Measurements from ENCODE around the gene LIN28A. TPM values are rescaled to one million over a fixed set of nuclear protein-coding genes. Genes with fewer than 3 reads are reported as not detected.
"Not testable (repeated sequence)": the region's sequence is repeated elsewhere in the genome, so short reads cannot be mapped to it uniquely, and the experiment has no call there.

The LIN28A gene
- total RNA-seq, 2 experiments from 2014 or later = not detected

GRCh38 chr1:26384076-26384475 is 26.5 kb upstream of the LIN28A start:
- no peaks in the 10 kb centered on the region for H3K27me3 ChIP-seq (ENCODE audit: control insufficient read depth in 1 of 2, insufficient read depth in 2 of 2, low read length in 2 of 2)
- H3K9me3 Mint-ChIP-seq = no peaks in the 10 kb centered on the region
- intact Hi-C loops (cut with DNase I, micrococcal nuclease) = no loop called here
- ChIA-PET POLR2A (no interaction called here), CTCF (no interaction called here)
- no peak for ATAC-seq (ENCODE audit: poor library complexity)
- peak in 1 of 14 experiments; percentile 59 for DNase-seq
- peaks cover 43% of the 10 kb centered on the region for H3K4me1 Mint-ChIP-seq (ENCODE audit: low read depth)
- no peak for TF ChIP-seq CTCF (IDR thresholded peaks at IDR 0.05)
- no peak overlapping the region for H3K27ac Mint-ChIP-seq
- H3K4me3 ChIP-seq (ENCODE audit: low read length) = no peak overlapping the region
- H3K4me1 ChIP-seq (ENCODE audit: insufficient read depth, low read length) = peaks cover 62% of the 10 kb centered on the region
- no peaks in the 10 kb centered on the region for H3K9me3 ChIP-seq (ENCODE audit: control insufficient read depth in 1 of 2, insufficient read depth in 1 of 2, low read length in 2 of 2)
- H3K36me3 ChIP-seq (ENCODE audit: insufficient read depth, low read length) = no peaks in the 10 kb centered on the region
- H3K4me3 Mint-ChIP-seq = peak overlapping the region; percentile 54
- H3K27ac ChIP-seq (ENCODE audit: low read depth in 1 of 2, low read length in 2 of 2) = no peak overlapping the region
- no peaks in the 10 kb centered on the region for H3K27me3 Mint-ChIP-seq
- no peaks in the 10 kb centered on the region for H3K36me3 Mint-ChIP-seq (ENCODE audit: low read depth)

DNA sequence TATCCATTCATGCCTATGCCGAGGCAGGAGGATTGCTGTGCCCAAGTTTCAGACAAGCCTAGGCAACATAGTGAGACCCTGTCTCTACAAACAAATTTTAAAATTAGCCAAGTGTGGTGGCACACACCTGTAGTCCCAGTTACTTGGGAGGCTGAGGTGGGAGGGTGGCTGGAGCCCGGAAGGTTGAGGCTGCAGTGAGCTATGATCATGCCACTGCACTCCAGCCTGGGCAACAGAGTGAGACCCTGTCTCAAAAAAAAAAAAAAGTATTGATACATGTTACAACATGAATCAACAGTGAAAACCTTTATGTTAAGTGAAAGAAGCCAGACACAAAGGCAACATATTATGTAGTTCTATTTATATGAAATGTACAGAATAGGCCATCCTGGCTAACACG is 25.6 kb upstream of the LIN28A start:
- POLR2A ChIA-PET; ATAC-seq (ENCODE audit: poor library complexity); DNase-seq; H3K4me3 Mint-ChIP-seq; H3K27me3 ChIP-seq (ENCODE audit: control insufficient read depth in 1 of 2, insufficient read depth in 2 of 2, low read length in 2 of 2); H3K9me3 ChIP-seq (ENCODE audit: control insufficient read depth in 1 of 2, insufficient read depth in 1 of 2, low read length in 2 of 2); H3K9me3 Mint-ChIP-seq; intact Hi-C loops (cut with DNase I, micrococcal nuclease); H3K4me3 ChIP-seq (ENCODE audit: low read length); H3K36me3 Mint-ChIP-seq (ENCODE audit: low read depth); H3K36me3 ChIP-seq (ENCODE audit: insufficient read depth, low read length); CTCF ChIA-PET; H3K27ac ChIP-seq (ENCODE audit: low read depth in 1 of 2, low read length in 2 of 2); H3K27ac Mint-ChIP-seq; H3K27me3 Mint-ChIP-seq: not testable (repeated sequence)
- peaks cover 61% of the 10 kb centered on the region for H3K4me1 ChIP-seq (ENCODE audit: insufficient read depth, low read length)
- peaks cover 36% of the 10 kb centered on the region for H3K4me1 Mint-ChIP-seq (ENCODE audit: low read depth)

DNA sequence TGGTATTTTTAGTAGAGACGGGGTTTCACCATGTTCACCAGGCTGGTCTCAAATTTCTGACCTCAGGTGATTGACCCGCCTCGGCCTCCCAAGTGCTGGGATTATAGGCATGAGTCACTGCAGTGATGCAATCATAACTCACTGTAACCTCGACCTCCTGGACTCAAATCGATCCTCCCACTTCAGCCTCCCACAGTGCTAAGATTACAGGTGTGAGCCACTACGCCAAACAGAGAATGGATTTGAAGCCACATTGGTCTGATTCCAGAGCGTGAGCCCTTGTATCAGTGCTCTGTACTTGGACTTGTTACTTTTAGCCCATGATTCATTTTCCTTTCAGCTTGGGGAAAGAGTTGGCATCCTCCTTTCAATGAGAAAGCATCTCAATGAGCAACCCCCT is 23.2 kb upstream of the LIN28A start:
- Mint-ChIP-seq H3K36me3 (ENCODE audit: low read depth) (no peaks in the 10 kb centered on the region), H3K27ac (no peak overlapping the region), H3K4me3 (no peak overlapping the region), H3K4me1 (ENCODE audit: low read depth) (peaks cover 37% of the 10 kb centered on the region), H3K9me3 (no peaks in the 10 kb centered on the region), H3K27me3 (no peaks in the 10 kb centered on the region)
- Histone ChIP-seq H3K27me3 (ENCODE audit: control insufficient read depth in 1 of 2, insufficient read depth in 2 of 2, low read length in 2 of 2) (no peaks in the 10 kb centered on the region), H3K4me1 (ENCODE audit: insufficient read depth, low read length) (peaks cover 65% of the 10 kb centered on the region), H3K27ac (ENCODE audit: low read depth in 1 of 2, low read length in 2 of 2) (no peak overlapping the region), H3K4me3 (ENCODE audit: low read length) (no peak overlapping the region), H3K9me3 (ENCODE audit: control insufficient read depth in 1 of 2, insufficient read depth in 1 of 2, low read length in 2 of 2) (no peaks in the 10 kb centered on the region), H3K36me3 (ENCODE audit: insufficient read depth, low read length) (no peaks in the 10 kb centered on the region)
- ChIA-PET CTCF (no interaction called here), POLR2A (interaction anchor here (0.7 kb wide), 1 partner anchor 112 kb away, joined by 3 read pairs; no protein-coding TSS in a partner anchor)
- TF ChIP-seq CTCF (IDR thresholded peaks at IDR 0.05) = no peak
- DNase-seq (no peak), ATAC-seq (ENCODE audit: poor library complexity) (no peak)
- intact Hi-C loops (cut with DNase I, micrococcal nuclease) = no loop called here

GRCh38 chr1:26388791-26389445 is 21.7 kb upstream of the LIN28A start:
- Mint-ChIP-seq H3K36me3 (ENCODE audit: low read depth) (no peaks in the 10 kb centered on the region), H3K4me3 (no peak overlapping the region), H3K27me3 (no peaks in the 10 kb centered on the region), H3K27ac (no peak overlapping the region), H3K9me3 (no peaks in the 10 kb centered on the region), H3K4me1 (ENCODE audit: low read depth) (peaks cover 36% of the 10 kb centered on the region)
- Histone ChIP-seq H3K4me3 (ENCODE audit: low read length) (no peak overlapping the region), H3K36me3 (ENCODE audit: insufficient read depth, low read length) (no peaks in the 10 kb centered on the region), H3K9me3 (ENCODE audit: control insufficient read depth in 1 of 2, insufficient read depth in 1 of 2, low read length in 2 of 2) (no peaks in the 10 kb centered on the region), H3K4me1 (ENCODE audit: insufficient read depth, low read length) (peaks cover 59% of the 10 kb centered on the region), H3K27ac (ENCODE audit: low read depth in 1 of 2, low read length in 2 of 2) (no peak overlapping the region), H3K27me3 (ENCODE audit: control insufficient read depth in 1 of 2, insufficient read depth in 2 of 2, low read length in 2 of 2) (no peaks in the 10 kb centered on the region)
- DNase-seq (no peak), ATAC-seq (ENCODE audit: poor library complexity) (no peak)
- TF ChIP-seq CTCF (IDR thresholded peaks at IDR 0.05) = no peak
- ChIA-PET POLR2A (no interaction called here), CTCF (interaction anchor here (0.6 to 3.7 kb wide), 2 partner anchors 67 to 279 kb away, joined by 3 to 19 read pairs; no protein-coding TSS in a partner anchor)
- intact Hi-C loops (cut with DNase I, micrococcal nuclease) = no loop called here
